Measurements from ENCODE around the gene CPNE5. TPM values are rescaled to one million over a fixed set of nuclear protein-coding genes. Genes with fewer than 3 reads are reported as not detected.

Gene CPNE5
- total and polyA plus RNA-seq, 7 donors = 0.99 to 11.6 (median 3.8) TPM

GRCh38 chr6:36691612-36692011 lies 147.6 kb downstream of the CPNE5 start:
- H3K9me3 ChIP-seq = no peaks in the 10 kb centered on the region
- intact Hi-C loops (cut with DNase I) = no loop called here
- 96 to 97% methylated on average over 2 of the region's 2 CpGs for WGBS, 2 donors
- DNase-seq = no peak
- peaks cover 0 to 8% (median 2%) of the 10 kb centered on the region in 4 donors for H3K4me1 ChIP-seq
- H3K4me3 ChIP-seq = no peak overlapping the region
- H3K27ac ChIP-seq = no peak overlapping the region
- H3K36me3 ChIP-seq = peaks cover 4 to 9% (median 6%) of the 10 kb centered on the region in 4 donors
- TF ChIP-seq CTCF (IDR thresholded peaks at IDR 0.05) (no peak), EP300 (IDR thresholded peaks at IDR 0.05) (no peak), POLR2A (IDR thresholded peaks at IDR 0.05) (no peak), POLR2AphosphoS5 (IDR thresholded peaks at IDR 0.05) (no peak)
- H3K27me3 ChIP-seq = no peaks in the 10 kb centered on the region

- no peaks in the 10 kb centered on the region for H3K27me3 ChIP-seq
- WGBS, 2 donors = 85 to 88% methylated on average over 4 of the region's 4 CpGs
- H3K36me3 ChIP-seq = peaks cover 10 to 15% (median 12%) of the 10 kb centered on the region in 4 donors
- no peaks in the 10 kb centered on the region for H3K9me3 ChIP-seq
- H3K4me3 ChIP-seq = no peak overlapping the region
- H3K4me1 ChIP-seq = peaks cover 0 to 8% (median 2%) of the 10 kb centered on the region in 4 donors
- H3K27ac ChIP-seq = no peak overlapping the region
- intact Hi-C loops (cut with DNase I) = no loop called here
- TF ChIP-seq EP300 (IDR thresholded peaks at IDR 0.05) (no peak), POLR2AphosphoS5 (IDR thresholded peaks at IDR 0.05) (no peak), POLR2A (IDR thresholded peaks at IDR 0.05) (no peak)
- DNase-seq = no peak
These were observed 148.2 kb downstream of the CPNE5 start for GRCh38 chr6:36691011-36691410.

Other genes with a start within 250 kb of the CPNE5 start
- 100 to 1,000 TPM; 101 to 168 (median 122) TPM for gene SRSF3, start 245.1 kb downstream of the CPNE5 start, total RNA-seq
- 100 to 1,000 TPM; 144 to 292 (median 165) TPM for gene SRSF3, start 245.1 kb downstream of the CPNE5 start, polyA plus RNA-seq
- 100 to 1,000 TPM in 1 of 4 donors, 10 to 100 TPM in 3; 35.7 to 390 (median 49.7) TPM for gene CDKN1A, start 160.7 kb downstream of the CPNE5 start, total RNA-seq
- gene CDKN1A, start 160.7 kb downstream of the CPNE5 start, polyA plus RNA-seq = 100 to 1,000 TPM; 255 to 429 (median 404) TPM
- gene RAB44, start 141.6 kb downstream of the CPNE5 start, total RNA-seq = under 1 TPM in 1 of 4 donors, not detected in 3; 0.71 TPM
- gene RAB44, start 141.6 kb downstream of the CPNE5 start, polyA plus RNA-seq = under 1 TPM; under 0.01 to 0.23 (median 0.10) TPM
- 10 to 100 TPM; 13.5 to 22.9 (median 18.5) TPM for gene PPIL1, start 35.4 kb upstream of the CPNE5 start, total RNA-seq
- 10 to 100 TPM; 13.2 to 28.0 (median 16.0) TPM for gene PPIL1, start 35.4 kb upstream of the CPNE5 start, polyA plus RNA-seq
- 10 to 100 TPM; 37.3 to 51.4 (median 44.3) TPM for gene C6orf89, start 46.5 kb upstream of the CPNE5 start, total RNA-seq
- 10 to 100 TPM in 2 of 3 donors, 1 to 10 TPM in 1; 5.5 to 36.6 (median 10.8) TPM for gene C6orf89, start 46.5 kb upstream of the CPNE5 start, polyA plus RNA-seq
- 10 to 100 TPM in 3 of 4 donors, 1 to 10 TPM in 1; 2.9 to 50.7 (median 15.4) TPM for gene PI16, start 115.3 kb upstream of the CPNE5 start, total RNA-seq
- 1 to 10 TPM in 2 of 3 donors, under 1 TPM in 1; 0.85 to 1.8 (median 1.2) TPM for gene PI16, start 115.3 kb upstream of the CPNE5 start, polyA plus RNA-seq
- 100 to 1,000 TPM; 163 to 198 (median 195) TPM for gene MTCH1, start 146.8 kb upstream of the CPNE5 start, total RNA-seq
- gene MTCH1, start 146.8 kb upstream of the CPNE5 start, polyA plus RNA-seq = 100 to 1,000 TPM; 141 to 150 (median 150) TPM
- 10 to 100 TPM; 17.1 to 39.3 (median 21.9) TPM for gene FGD2, start 166.2 kb upstream of the CPNE5 start, total RNA-seq
- gene FGD2, start 166.2 kb upstream of the CPNE5 start, polyA plus RNA-seq = 10 to 100 TPM in 1 of 3 donors, 1 to 10 TPM in 2; 3.7 to 40.8 (median 9.0) TPM

Data from sigmoid colon (tissue), 7 donors.